ENCODE results near the gene NTNG2. TPM values are rescaled to one million over a fixed set of nuclear protein-coding genes. Genes with fewer than 3 reads are reported as not detected.

Gene NTNG2
- total RNA-seq, 4 donors from 2014 or later = 0.27 to 1.1 TPM; not detected in 2

- no peaks in the 10 kb centered on the region for H3K9me3 ChIP-seq
- no peak overlapping the region for H3K4me3 ChIP-seq
- WGBS, 2 donors (ENCODE audit: low coverage in 1 of 2) = 39% methylated on average over 6 of the region's 6 CpGs; no CpG with 5 or more reads in 1 of the 2 donors
- TF ChIP-seq POLR2A (IDR thresholded peaks at IDR 0.05) (no peak), EP300 (IDR thresholded peaks at IDR 0.05; ENCODE audit: low read depth) (no peak), POLR2AphosphoS5 (IDR thresholded peaks at IDR 0.05) (no peak)
- TF ChIP-seq, protein P1, sequence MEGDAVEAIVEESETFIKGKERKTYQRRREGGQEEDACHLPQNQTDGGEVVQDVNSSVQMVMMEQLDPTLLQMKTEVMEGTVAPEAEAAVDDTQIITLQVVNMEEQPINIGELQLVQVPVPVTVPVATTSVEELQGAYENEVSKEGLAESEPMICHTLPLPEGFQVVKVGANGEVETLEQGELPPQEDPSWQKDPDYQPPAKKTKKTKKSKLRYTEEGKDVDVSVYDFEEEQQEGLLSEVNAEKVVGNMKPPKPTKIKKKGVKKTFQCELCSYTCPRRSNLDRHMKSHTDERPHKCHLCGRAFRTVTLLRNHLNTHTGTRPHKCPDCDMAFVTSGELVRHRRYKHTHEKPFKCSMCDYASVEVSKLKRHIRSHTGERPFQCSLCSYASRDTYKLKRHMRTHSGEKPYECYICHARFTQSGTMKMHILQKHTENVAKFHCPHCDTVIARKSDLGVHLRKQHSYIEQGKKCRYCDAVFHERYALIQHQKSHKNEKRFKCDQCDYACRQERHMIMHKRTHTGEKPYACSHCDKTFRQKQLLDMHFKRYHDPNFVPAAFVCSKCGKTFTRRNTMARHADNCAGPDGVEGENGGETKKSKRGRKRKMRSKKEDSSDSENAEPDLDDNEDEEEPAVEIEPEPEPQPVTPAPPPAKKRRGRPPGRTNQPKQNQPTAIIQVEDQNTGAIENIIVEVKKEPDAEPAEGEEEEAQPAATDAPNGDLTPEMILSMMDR (IDR thresholded peaks at IDR 0.05) = no peak
- in situ Hi-C loops (cut with MboI; ENCODE audit: low pct_ligation_motif_present in 1 of 4, low pct_unique_long_range_greater_than_20kb in 1 of 4, low sequenced_read_pairs in 3 of 4) = loop anchor here in 1 of 4 donors (25.0 kb wide), 1 partner anchor 294 kb away; no protein-coding TSS in a partner anchor
- no peak for DNase-seq
- intact Hi-C loops (cut with DNase I; ENCODE audit: low total_unique reads) = no loop called here
- peaks cover 0 to 7% (median 3%) of the 10 kb centered on the region in 4 donors for H3K4me1 ChIP-seq
- no peaks in the 10 kb centered on the region for H3K36me3 ChIP-seq
- no peak overlapping the region for H3K27ac ChIP-seq
- peaks cover 74% of the 10 kb centered on the region for H3K27me3 ChIP-seq
These were observed 18.5 kb upstream of the NTNG2 start for GRCh38 chr9:132143359-132143758.

DNA sequence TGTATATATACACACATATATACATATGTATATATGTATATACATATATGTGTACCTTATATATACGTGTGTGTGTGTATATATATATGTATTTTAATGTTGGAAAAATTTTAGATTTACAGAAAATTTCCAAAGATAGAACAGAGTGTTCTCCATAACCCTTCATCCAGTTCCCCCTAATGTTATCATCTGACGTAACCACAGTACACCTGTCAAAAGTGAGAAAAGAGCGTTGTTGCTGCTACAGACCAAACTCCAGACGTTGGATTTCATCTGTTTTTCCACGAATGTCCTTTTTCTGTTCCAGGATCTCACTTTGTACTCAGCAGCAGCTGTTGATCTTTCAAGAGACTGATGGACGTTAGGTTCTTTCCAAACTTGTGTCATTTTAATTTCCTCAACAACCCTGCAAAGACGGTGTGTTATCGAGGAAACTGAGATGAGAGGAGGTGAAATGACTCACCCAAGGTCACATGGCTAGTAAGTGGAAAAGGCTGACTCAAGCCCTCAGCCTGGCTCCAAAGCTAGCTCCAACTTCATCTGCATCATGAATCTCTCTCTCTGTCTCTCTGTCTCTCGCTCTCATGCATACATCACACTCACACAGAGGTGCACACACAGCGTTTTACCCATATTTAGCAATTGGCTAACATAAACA lies 17.0 kb upstream of the NTNG2 start:
- intact Hi-C loops (cut with DNase I; ENCODE audit: low total_unique reads) = no loop called here

GRCh38 chr9:132146039-132146438 lies 15.8 kb upstream of the NTNG2 start:
- H3K4me3 ChIP-seq = no peak overlapping the region
- no peaks in the 10 kb centered on the region for H3K9me3 ChIP-seq
- no peaks in the 10 kb centered on the region for H3K36me3 ChIP-seq
- no peak overlapping the region for H3K27ac ChIP-seq
- TF ChIP-seq, protein P1 (IDR thresholded peaks at IDR 0.05) = no peak
- TF ChIP-seq POLR2AphosphoS5 (IDR thresholded peaks at IDR 0.05) (no peak), POLR2A (IDR thresholded peaks at IDR 0.05) (no peak), EP300 (IDR thresholded peaks at IDR 0.05; ENCODE audit: low read depth) (no peak)
- intact Hi-C loops (cut with DNase I; ENCODE audit: low total_unique reads) = no loop called here
- in situ Hi-C loops (cut with MboI; ENCODE audit: low pct_ligation_motif_present in 1 of 4, low pct_unique_long_range_greater_than_20kb in 1 of 4, low sequenced_read_pairs in 3 of 4) = loop anchor here in 1 of 4 donors (25.0 kb wide), 1 partner anchor 291 kb away; no protein-coding TSS in a partner anchor
- peaks cover 0 to 7% (median 3%) of the 10 kb centered on the region in 4 donors for H3K4me1 ChIP-seq
- peaks cover 72% of the 10 kb centered on the region for H3K27me3 ChIP-seq
- WGBS, 2 donors (ENCODE audit: low coverage in 1 of 2) = 77 to 100% methylated on average over 1 to 12 of the region's 12 CpGs
- no peak for DNase-seq

More for the DNA sequence above, 17.0 kb upstream of the NTNG2 start:
- WGBS, 2 donors (ENCODE audit: low coverage in 1 of 2) = 65 to 78% methylated on average over 8 to 10 of the region's 10 CpGs
- TF ChIP-seq, protein P1 (IDR thresholded peaks at IDR 0.05) = no peak
- TF ChIP-seq POLR2A (IDR thresholded peaks at IDR 0.05) (no peak), POLR2AphosphoS5 (IDR thresholded peaks at IDR 0.05) (no peak), EP300 (IDR thresholded peaks at IDR 0.05; ENCODE audit: low read depth) (no peak)
- H3K4me3 ChIP-seq = no peak overlapping the region
- H3K36me3 ChIP-seq = no peaks in the 10 kb centered on the region
- DNase-seq = no peak
- peaks cover 0 to 7% (median 3%) of the 10 kb centered on the region in 4 donors for H3K4me1 ChIP-seq
- in situ Hi-C loops (cut with MboI; ENCODE audit: low pct_ligation_motif_present in 1 of 4, low pct_unique_long_range_greater_than_20kb in 1 of 4, low sequenced_read_pairs in 3 of 4) = loop anchor here in 1 of 4 donors (25.0 kb wide), 1 partner anchor 292 kb away; no protein-coding TSS in a partner anchor
- no peak overlapping the region for H3K27ac ChIP-seq
- no peaks in the 10 kb centered on the region for H3K9me3 ChIP-seq
- H3K27me3 ChIP-seq = peaks cover 74% of the 10 kb centered on the region

DNA sequence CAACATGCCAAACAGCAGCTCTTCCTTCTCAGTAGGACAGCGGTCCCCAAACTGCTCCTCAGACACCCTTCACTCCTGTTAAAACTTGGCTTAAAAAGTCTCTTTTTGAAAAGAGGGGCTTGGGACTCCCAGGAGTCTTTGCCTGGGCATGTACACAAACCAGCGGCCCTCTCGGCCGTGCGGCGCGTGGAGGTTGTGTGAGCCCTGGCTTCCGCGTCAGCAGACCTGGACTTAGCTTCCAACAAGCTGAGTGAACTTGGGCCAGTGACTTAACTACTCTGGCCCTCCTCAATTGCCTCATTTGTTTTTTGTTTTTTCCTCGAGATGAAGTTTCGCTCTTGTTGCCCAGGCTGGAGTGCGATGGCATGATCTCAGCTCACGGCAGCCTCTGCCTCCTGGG lies 15.3 kb upstream of the NTNG2 start:
- Histone ChIP-seq H3K27me3 (peaks cover 72% of the 10 kb centered on the region), H3K27ac (no peak overlapping the region), H3K4me3 (no peak overlapping the region), H3K9me3 (no peaks in the 10 kb centered on the region), H3K36me3 (no peaks in the 10 kb centered on the region), H3K4me1 (peaks cover 0 to 4% (median 1%) of the 10 kb centered on the region in 4 donors)
- 58 to 85% methylated on average over 4 to 13 of the region's 13 CpGs for WGBS, 2 donors (ENCODE audit: low coverage in 1 of 2)
- no peak for DNase-seq
- in situ Hi-C loops (cut with MboI; ENCODE audit: low pct_ligation_motif_present in 1 of 4, low pct_unique_long_range_greater_than_20kb in 1 of 4, low sequenced_read_pairs in 3 of 4) (loop anchor here in 1 of 4 donors (25.0 kb wide), 1 partner anchor 291 kb away; no protein-coding TSS in a partner anchor), intact Hi-C loops (cut with DNase I; ENCODE audit: low total_unique reads) (no loop called here)
- no peak for TF ChIP-seq POLR2A (IDR thresholded peaks at IDR 0.05)
- no peak for TF ChIP-seq POLR2AphosphoS5 (IDR thresholded peaks at IDR 0.05)
- TF ChIP-seq, protein P1 (IDR thresholded peaks at IDR 0.05) = no peak
- TF ChIP-seq EP300 (IDR thresholded peaks at IDR 0.05; ENCODE audit: low read depth) = no peak

All from transverse colon (tissue), 4 donors.